Stimulated activated CD8-positive, alpha-beta memory T cell treated with anti-CD3 and anti-CD28 coated beads, Interleukin-15, amount 100 ng/mL, for 1 hour (primary cell): Measurements from ENCODE around the gene EPX.
"Not testable (repeated sequence)": the region's sequence is repeated elsewhere in the genome, so short reads cannot be mapped to it uniquely, and the experiment has no call there.

Experiments
- DNase-seq: peaks from one replicate; pipeline ENCODE4 v3.0.0-alpha.2; 2020; ENCODE audit warnings: low read depth

EPX gene, protein sequence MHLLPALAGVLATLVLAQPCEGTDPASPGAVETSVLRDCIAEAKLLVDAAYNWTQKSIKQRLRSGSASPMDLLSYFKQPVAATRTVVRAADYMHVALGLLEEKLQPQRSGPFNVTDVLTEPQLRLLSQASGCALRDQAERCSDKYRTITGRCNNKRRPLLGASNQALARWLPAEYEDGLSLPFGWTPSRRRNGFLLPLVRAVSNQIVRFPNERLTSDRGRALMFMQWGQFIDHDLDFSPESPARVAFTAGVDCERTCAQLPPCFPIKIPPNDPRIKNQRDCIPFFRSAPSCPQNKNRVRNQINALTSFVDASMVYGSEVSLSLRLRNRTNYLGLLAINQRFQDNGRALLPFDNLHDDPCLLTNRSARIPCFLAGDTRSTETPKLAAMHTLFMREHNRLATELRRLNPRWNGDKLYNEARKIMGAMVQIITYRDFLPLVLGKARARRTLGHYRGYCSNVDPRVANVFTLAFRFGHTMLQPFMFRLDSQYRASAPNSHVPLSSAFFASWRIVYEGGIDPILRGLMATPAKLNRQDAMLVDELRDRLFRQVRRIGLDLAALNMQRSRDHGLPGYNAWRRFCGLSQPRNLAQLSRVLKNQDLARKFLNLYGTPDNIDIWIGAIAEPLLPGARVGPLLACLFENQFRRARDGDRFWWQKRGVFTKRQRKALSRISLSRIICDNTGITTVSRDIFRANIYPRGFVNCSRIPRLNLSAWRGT

DNA sequence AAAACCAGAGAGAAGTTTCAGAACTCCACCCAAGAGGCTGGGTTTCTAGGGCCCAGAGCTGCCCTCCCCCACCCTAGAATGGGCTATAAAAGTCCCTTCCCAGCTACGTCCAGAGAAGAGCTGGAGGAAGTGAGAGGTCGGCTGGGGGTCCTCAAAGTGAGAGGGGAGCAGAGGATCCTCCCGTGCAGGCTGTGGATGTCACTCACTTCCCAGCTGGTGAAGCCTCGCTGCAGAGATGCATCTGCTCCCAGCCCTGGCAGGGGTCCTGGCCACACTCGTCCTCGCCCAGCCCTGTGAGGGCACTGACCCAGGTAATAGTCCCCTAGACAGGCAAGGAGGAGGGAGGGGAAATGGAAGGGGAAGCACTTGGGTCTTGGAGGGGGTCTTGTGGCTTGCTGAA, at the start of gene EPX:
Gene EPX (plus strand): TSS at position 115 of the 400 bp plus-strand sequence. CDS start 121 bp downstream, at position 236.
- no peak for DNase-seq

DNA sequence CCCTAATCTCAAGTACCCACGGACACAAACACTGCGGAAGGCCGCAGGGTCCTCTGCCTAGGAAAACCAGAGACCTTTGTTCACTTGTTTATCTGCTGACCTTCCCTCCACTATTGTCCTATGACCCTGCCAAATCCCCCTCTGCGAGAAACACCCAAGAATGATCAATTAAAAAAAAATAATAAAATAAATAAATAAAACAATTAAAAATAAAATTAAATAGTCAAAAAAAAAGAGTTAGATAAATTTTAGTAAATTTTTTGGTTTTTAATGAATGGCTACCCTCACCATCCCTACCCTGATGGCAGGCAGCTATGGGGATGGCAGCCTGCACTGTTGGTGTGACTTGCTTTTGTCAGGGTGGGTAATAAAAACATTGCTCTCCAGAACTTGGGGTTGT, 49.2 kb upstream of the EPX start:
- DNase-seq = not testable (repeated sequence)

DNA sequence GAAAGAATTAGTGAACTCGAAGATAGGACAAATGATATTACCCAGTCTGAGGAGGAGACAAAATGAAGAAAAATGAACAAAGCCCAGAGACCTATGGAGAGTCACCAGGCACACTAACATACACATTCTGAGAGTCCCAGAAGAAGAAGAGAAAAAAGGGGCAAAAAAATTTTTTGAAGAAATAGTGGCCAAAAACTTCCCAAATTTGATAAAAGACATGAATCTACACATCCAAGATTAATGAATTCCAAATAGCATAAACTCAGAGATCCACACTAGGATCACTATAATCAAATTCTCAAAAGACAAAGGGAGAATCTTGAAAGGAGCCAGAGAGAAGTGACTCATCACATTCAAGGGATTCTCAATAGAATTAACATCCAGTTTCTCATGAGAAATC, 47.7 kb upstream of the EPX start:
- DNase-seq = no peak

DNA sequence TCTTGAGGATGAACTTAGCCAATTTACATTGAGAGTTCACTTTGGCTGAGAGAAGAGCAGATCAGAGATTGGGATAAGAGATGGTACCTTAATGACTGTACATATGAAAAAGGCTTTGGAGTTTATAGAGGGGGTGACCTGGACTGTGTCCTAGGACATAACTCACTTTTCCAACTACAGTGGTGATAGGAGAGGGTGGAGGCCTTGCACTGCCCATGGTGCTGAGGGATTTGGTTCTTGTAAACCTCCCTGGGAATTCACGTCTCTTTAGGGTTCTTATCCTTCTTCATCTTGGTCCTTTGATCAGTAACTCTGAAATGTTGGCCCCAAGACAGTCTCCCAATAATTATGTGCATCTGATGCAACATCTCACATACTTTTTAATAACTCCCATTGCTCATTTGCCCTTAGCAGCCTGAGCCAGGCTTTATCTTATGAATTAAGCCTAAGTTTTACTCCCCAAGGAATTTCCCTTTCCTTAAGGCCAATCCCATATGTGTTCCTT, 44.5 kb upstream of the EPX start, which contains the start of gene OR4D1:
Gene OR4D1 (plus strand): TSS at position 455 of the 505 bp plus-strand sequence. CDS start 6,770 bp downstream, outside the sequence.
- DNase-seq = no peak

DNA sequence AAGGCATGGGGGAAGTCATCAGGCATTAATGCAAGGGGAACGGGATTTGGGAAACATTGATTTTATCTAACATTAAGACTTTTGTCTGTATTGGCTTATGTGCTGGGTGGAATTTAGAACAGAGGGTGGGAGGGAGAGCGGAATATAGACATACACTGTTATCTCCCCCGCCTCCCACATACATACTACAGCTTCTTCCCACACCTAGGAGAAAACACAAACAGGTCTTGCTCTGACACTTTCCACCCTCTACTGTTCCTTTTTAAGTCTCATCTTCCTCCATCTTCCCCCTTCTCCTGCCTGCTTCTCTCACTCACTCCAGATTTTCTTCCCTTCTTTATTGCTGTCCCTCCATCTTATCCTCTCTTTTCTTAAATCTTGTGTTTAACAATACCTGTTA, 43.9 kb upstream of the EPX start:
- DNase-seq = no peak

DNA sequence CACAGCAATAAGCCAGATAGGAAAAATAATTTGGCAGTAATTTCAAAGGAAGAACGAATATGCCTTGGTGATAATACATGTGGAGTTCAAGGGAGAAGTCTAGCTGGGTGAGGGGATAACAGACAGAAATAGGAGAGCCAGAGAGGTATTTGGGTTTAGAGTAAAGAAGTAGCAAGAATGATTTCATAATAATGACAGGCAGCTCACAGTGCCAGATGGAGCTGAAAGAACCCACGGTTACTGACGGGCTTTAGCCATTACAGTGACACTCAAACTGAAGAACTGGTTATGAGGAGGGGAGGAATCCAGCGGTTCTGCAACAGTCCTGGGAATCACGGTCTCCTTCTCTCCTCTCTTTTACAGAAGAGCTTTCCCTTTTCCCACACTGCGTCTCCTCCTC, 42.1 kb upstream of the EPX start:
- DNase-seq = no peak

DNA sequence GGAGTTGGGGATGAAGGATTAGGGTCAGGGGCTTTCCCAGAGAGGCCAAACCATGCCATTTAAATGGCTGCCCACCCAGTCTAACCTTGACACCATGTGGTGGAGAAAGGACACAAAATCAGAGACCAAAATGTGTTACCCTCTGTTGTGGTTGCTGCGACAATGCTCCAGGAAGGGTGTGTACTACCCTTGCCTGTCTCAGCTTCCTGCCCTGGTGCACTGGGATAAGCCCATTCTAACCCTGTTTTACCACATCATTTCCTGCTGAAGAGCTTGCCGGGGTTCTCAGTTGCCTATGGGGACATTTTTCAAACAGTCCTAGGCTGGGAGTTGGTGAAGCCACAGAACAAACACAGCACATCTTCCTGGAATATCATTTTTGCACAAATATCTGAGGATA, 39.5 kb upstream of the EPX start:
- DNase-seq = peak; percentile 21

DNA sequence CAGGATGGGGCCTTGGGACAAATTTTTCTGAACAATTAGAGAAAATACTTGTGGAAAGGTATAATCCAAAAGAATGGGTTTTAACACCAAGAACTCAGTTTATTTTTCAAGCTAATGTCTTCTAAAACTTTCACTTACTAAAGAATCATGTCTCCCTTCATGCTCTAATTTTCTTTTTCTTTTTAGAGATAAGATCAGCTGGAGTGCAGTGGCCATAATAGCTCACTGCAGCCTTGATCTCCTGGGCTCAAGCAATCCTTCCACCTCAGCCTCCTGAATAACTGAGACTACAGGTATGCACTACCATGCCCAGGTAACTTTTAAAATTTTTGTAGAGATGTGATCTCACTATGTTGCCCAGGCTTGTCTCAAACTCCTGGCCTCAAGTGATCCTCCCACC, 38.9 kb upstream of the EPX start:
- no peak for DNase-seq

DNA sequence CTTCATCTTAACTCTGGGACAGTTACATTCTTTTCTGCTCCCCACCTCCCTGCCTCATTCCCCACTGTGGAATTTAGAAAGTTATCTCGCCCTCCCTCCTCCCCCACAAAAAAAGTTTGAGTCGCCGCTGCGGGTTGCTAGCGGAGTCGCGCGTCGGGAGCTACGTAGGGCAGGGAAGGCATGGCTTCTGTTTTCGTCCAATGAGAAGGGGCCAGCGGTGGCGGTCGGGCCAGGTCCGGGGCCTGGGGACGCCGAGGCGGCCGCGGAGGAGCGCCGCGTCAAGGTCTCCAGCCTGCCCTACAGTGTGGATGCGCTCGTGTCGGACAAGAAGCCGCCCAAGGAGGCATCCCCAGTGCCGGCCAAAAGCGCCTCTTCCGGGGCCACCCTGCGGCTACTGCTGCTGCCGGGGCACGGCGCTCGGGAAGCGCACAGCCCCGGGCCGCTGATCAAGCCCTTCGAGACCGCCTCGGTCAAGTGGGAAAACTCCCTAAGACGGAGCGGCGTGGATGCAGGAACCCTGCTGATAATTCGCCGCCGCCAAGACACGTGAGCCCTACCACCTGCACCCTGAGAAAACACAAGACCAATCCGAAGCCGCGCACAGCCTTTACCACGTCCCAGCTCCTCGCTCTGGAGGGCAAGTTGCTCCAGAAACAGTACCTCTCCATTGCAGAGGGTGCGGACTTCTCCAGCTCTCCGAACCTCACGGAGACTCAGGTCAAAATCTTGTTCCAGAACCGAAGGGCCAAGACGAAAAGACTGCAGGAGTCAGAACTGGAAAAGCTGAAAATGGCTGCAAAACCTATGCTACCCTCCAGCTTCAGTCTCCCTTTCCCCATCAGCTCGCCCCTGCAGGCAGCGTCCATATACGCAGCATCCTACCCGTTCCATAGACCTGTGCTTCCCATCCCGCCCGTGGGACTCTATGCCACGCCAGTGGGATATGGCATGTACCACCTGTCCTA, 35.4 kb upstream of the EPX start:
- peak; percentile 31 for DNase-seq

DNA sequence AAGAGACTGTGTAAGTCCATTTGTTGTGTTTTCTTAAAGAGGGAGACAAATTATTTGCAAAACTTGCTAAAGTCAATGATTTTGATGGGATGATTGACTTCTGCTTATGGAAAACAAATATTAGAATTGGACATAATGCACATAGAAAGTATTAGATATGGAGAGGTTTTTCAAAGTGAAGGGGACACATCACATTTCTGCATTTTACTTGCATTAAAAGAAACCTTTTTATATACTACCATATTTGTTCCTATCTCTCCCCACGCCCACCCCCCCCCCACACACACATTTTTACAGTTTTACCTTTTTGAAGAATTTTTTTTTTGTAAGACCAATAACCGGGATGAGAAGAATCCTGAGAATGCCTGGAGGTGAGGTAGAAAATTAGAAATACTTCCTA, 34.3 kb upstream of the EPX start:
- DNase-seq = no peak

DNA sequence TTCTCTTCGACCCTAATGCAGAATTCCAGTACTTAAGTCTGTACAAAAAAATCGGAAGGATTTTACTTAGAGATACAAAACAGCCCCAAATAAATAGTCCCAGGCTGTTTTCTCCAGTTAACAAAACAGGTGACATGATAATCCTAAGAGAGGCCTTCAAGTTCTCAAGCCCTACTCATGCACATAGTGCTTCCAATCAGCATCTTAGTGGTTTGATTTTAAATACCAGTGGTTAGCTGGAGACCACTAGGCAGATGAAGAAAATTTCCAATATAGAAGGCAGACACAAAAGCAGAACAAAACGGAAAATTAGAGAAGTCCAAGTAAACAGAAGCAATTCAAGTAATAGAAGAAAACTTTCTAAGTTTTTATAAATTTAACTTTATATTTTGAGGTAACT, 31.0 kb upstream of the EPX start:
- no peak for DNase-seq

DNA sequence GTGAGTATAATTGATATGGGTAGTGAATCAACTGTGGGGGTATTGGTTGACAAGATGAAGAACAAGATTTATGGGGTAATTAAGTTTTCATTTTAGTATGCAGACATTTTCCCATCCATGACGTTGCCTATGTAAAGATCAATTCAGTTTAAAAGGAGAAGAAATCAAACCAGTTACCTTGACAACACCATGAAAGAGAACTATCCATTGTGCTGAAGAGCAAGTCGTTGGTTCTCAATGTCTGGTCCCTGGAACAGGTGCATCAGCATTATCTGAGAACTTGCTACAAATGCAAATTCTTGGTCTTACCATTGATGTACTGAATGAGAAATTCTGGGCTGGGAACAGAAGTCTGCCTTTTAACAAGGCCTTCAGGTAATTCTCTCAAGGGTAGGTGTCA, 26.5 kb upstream of the EPX start:
- DNase-seq = no peak

DNA sequence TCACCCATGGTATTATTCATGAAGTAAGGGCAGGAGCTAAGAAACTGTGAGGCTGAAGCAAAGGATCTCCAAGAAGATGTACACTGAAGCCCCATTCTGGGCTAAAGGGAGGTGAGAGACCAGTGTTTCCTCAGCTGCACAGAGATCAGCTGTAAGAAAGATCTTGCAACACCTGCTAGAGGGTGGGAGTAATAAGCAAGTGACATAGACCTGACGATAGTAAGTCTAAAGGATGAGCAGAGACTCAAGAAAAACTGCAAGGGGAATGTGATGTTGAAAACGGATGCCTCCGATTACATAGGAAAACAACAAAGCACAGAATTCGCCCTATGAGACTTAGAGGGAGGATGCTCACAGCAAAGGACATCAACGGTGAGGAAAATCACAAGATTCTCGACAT, 25.8 kb upstream of the EPX start, which contains the start of gene OR4D2:
Gene OR4D2 (plus strand): TSS at position 301 of the 400 bp plus-strand sequence. CDS start 2,674 bp downstream, outside the sequence.
- DNase-seq = no peak

DNA sequence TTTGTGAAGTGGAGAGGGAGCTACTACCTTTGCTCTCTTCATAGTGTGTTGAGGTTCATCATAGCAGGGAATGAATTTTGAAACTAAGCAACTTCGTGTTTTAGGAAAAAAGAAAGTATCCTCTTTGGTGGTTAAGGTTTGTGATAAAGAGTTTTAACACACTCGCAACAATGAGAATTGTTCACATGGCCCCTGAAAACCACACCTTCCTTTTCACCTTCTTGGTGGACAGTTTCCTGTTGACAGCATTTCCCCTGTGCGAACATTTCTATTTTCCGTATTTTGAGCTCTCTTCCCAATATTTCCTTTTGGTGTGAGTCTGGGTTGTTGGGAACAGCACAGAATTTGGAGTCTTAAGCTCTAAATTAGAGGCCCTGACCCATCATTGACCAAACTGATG, 21.9 kb upstream of the EPX start:
- DNase-seq = no peak

DNA sequence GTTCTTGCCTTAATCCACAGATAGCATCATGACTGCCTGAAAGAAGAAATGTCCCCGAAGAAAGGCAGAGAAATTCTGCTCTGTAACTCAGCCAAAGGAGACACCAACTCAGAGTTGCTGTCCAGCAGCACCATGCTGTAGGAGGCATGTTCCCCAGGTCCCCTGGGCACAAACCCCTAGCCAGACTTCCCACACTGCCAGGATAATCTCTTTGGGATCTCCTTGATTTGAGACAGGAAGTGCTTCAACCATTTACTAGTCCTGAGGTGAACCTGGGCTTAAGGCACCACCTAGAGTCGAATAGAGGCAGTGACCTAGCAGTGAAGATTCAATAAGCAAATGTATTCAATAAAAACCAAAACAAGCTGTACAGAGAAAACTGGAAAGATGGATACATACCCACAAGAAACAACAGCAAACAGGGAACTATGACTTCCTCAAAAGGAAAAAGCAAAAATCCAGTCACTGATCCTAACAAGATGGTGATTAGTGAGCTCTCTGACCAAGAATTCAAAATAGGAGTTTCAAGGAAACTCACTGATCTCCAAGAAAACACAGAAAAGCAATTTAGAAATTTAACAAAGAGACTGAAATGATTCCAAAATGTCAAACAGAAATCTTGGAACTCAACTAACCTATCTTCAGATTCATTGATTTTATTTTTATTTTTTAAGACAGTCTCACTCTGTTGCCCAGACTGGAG, 20.0 kb upstream of the EPX start:
- peak; percentile 14 for DNase-seq

DNA sequence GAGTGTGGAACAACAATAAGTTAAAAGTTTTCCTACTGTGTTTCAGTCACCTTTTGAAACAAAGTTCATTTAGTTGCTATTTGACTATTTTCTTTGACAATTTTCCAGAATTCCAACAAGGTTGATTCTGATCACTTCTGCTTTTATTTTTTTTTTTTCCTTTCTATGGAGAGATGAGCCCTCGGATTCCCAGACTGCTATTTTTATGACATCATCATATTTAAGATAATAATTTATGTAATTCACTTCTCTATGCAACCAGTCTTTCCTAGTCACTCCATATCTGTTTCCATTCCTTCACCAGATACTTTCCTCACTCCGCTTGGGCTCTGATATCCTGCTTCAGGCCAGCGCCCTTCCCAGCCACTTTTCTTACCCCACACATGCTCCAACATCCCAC, 17.7 kb upstream of the EPX start:
- DNase-seq = no peak

DNA sequence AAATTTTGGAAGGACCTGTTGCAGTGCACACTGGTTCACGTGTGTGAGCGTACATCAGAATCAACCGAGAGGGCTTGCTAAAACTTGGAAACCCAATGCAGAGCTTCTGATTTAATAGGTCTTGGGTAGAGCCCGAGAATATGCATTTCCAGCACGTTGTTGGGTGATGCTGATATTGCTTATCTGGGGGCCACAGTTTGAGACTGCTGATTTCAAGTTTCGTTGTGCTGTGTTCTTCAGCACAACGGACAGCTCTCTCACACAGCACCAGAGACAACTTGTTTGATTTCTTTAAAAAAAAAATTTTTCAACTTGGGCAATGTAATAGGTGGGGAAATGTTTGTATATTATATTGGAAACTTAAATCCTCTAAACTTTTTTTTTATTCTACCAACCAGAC, 16.3 kb upstream of the EPX start:
- DNase-seq = no peak

DNA sequence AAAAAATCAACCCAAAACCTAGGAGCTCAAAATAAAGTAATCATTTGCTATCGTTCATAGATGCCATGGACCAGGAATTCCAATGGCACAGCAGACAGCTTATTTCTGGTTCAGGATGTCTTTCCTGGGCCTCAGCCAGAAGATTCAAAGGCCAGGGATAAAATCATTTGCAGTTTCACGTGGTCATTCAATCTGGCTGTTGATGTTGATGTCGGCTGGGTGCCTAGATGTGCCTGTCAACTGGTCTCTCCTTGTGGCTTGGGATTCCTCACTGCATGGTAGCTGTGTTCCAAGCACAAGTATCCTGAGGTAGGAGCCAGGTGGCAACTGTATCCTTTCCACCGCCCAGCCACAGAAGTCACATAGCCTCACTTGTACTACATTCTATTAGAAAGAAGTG, 10.7 kb upstream of the EPX start:
- DNase-seq = no peak

DNA sequence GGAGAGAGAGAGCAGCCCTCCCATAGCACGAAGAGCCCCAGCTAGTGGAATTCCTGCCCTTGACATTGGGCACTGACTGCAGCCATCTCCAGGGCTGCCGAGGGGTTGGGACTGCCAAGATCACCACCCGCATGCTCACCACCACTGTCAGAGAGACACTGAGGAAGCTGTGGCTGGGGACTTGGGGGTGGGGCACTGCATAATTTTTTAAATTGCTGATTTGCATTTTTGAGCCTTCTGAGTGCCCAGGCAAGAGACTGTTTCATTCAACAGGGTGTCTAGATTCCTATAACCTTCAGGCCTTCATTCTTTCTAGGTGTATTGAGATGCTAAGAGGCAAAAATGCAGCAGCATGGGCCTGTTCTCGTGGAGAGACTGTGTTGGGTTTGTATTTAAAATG, 9.0 kb upstream of the EPX start:
- DNase-seq = no peak

DNA sequence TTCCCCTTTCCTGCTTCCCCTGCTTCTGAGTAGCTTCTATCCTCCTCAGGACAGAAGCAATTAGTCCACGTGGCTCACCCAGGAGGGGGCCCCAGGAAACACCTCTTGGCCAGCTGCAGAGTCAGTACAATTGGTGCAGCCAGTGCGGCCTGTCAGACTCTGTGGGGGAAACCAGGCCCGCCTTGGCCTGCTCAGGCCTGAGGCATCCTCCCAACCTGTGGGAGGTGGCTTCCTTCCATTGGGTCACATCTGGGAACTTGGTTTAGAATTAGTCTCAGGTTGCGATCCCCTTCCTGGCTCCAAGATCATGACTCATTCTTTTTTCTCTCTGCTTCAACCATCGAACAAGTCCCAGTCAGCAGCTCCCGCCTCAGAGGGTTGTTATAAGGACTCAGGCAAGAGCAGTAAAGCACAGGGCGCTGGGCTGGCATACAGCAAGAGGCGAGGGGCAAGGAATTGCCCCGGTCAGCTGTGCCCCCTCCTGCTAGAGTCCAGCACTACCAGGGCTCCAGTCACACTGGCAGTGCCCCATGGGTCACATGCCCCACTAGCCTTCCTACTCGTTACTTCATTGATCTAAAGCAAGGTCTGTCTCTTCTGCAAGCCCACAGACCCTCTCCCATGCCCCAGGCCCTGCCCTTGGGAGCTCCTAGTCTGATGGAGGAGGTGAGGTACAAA, 8.1 kb upstream of the EPX start:
- DNase-seq = no peak
